NT2/D1 (cell line): ENCODE results near the gene ZDHHC8.

ENCODE experiments used
- SUZ12 ChIP-seq: IDR thresholded peaks from 2 replicates; pipeline ENCODE4 v1.6.1; 2011; ENCODE audit not compliant: insufficient read length, insufficient read depth; ENCODE audit errors: extremely low read depth
- YY1 ChIP-seq: IDR thresholded peaks from 2 replicates; pipeline ENCODE4 v1.6.1; 2011; ENCODE audit not compliant: insufficient read length, insufficient read depth
- ZNF274 ChIP-seq: IDR thresholded peaks from 2 replicates; pipeline ENCODE4 v1.6.1; 2011; ENCODE audit warnings: mild to moderate bottlenecking, low read depth, low read length

- no peak for TF ChIP-seq YY1
- TF ChIP-seq SUZ12: no peak
- no peak for TF ChIP-seq ZNF274
These were observed 39.9 kb downstream of the ZDHHC8 start for GRCh38 chr22:20171288-20172140.
